NCI-H2029 (cell line): ENCODE measurements around the gene SPRED3.

Experiments
- DNase-seq: peaks from one replicate; lab custom pipeline; 2025; lab: John Stamatoyannopoulos, UW

SPRED3 gene

DNA sequence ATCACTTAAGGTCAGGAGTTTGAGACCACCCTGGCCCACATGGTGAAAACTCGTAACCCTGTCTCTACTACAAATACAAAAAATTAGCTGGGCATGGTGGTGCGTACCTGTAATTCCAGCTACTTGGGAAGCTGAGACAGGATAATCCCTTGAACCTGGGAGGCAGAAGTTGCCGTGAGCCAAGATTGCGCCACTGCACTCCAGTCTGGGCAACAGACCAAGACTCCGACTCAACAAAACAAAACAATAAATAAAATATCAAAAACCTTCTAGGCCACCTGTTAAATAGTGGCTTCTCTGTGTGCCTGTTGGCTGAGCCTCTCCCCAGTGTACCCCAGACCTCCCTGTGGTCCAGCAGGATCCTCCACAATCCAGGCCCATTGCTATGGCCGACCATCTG, 17.4 kb upstream of the SPRED3 start:
- DNase-seq, result no peak

DNA sequence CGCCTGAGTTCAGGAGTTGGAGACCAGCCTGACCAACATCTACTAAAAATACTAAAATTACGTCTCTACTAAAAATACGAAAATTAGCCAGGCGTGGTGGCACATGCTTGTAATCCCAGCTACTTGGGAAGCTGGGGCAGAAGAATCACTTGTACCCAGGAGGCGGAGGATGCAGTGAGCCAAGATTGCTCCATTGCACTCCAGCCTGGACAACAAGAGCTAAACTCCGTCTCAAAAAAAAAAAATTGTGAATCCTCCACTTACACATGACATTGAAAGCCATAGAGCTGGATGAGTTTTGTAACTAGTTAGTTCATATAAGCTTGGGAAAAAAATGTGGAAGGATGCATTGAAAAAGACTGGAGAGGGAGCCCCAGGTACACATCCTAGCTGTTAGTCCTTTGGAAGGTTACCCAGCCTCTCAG, 14.6 kb upstream of the SPRED3 start:
- no peak for DNase-seq

DNA sequence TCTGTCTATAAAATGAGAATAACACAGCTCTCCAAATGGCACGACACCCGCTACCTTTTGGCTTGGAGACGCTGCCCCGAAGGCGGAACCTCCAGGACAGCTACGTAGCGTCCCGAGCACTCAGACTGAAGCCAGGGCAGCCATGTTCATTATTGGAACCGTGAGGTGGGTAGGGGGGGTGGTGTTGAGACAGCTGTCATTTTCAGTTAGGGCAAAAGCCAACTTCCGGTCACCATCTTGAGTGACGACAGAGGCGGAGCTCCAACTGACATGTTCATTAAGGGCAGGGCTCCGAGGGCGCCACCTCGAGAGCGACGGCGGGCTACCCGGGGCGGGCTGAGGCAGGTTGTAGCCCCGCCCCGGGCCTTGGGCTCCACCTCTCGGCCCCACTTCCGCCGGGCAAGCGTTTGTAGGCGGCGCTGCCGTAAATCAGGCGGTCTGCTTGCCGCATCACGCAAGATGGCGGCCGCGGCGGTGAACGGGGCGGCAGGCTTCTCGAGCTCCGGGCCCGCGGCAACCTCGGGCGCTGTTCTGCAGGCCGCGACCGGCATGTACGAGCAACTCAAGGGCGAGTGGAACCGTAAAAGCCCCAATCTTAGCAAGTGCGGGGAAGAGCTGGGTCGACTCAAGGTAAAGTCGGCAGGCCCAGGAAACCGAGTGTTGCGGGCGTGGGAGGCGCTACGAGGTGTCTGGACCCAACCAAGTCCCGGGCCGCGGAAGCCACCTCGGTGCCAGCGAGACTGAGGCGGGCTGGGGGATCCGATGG, 14.0 kb upstream of the SPRED3 start, which contains the start of gene PSMD8:
TSS of gene PSMD8 (plus strand) at position 240 of the 766 bp plus-strand sequence. CDS start at position 271, 31 bp downstream.
- DNase-seq, result peak; percentile 99

DNA sequence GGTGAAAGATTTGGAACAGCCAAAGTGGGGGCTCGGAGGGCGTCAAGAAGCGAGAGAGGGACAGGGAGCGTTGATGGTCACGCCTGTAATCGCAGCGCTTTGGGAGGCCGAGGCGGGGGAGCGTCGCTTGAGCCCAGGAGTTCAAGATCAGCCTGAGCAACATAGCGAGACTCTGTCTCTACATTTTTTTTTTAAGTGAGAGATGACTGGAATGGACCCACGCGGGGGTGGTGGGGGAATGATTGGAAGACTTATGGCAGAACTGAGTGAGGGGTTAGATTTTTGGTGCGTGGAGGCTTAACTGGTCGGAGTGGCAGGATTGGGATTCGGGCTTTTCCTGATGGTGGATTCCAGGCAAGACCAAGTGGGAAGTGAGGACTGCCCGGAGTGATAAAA, 13.4 kb upstream of the SPRED3 start:
- DNase-seq, result no peak

DNA sequence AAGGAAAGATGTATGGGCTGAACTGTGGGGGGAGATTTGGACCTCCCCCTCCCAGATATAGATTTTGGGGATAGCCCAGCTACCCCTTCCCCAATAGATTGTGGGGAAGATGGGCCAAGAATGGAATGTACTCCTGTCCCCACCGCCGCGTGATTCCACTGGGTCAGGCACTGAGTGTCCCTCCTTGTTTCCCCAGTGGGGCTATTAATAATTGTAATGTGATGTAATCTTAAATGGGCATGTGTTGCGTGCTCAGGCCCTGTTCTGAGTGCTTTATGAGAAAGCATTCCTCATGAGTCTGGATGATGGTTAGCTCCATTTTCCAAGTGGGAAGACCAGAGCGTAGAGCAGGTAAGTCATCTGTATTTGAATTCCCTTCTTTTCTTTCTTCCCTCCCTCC, 12.7 kb upstream of the SPRED3 start:
- no peak for DNase-seq

DNA sequence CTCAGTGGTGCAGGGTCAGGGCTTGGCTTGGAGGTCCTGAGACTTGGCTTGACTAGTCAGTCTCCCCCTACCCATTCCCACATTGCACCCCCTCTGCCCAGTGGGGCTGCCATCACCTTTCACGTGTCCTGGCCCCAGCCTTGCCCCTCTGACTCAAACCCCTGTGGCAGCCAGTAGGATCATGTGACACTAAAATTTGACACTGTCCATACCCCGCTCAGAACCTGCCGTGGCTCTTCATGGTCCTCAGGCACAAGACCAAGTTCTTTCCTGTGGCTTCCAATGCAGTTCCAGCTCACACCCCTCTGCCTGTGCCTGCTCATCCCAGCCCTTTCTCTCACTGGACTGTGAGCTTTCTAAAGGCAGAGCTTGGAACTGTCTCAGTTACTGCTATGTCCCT, 11.9 kb upstream of the SPRED3 start:
- DNase-seq, result no peak

DNA sequence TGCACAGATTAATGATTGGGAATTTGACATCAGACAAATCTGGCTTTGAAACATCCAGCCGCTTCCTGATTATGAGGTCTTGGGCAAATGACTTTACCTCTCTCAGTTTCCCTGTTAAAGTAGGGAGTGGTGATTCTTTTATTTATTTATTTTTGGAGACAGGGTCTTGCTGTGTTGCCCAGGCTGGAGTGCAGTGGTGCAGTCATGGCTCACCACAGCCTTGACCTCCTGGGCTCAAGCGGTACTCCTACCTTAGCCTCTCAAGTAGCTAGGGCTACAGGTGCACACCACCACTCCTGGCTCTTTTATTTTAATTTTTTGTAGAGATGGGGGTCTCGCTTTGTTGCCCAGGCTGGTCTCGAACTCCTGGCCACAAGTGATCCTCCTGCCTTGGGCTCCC, 11.4 kb upstream of the SPRED3 start:
- no peak for DNase-seq

DNA sequence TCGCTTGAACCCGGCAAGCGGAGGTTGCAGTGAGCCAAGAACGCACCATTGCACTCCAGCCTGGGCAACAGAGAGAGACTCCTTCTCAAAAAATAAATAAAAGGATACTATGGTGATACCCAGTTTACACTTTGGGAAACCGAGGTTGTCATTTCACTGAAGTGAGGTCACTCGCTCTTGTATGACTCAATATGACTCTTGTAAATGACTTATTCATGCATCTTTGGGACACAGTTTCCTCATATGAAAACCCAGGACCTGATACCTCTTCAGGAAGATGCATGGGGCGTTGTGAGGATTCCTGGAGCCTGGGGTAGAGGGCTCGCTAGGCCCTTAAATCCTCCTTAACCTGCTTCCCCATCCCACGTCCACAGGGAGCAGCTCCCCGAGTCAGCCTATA, 9.6 kb upstream of the SPRED3 start:
- DNase-seq, result no peak

DNA sequence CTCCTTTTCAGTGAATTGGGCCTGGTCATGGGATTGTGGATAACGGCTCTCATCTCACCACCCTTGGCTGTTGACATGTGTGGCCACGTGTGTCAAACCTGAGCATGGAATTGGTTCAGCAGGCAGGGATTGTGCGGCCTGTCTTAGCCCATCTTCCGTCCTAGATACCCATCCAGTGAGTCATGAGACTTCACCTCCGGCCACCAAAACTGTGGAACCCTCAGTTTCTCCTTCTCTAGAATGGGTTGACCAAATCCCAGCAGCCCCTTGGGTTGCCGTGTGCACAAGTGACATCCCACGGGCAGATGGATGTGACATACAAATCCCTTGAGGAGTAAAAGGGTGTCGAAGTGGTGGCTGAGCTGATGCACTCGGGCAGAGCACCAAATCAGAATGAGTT, 7.4 kb upstream of the SPRED3 start:
- no peak for DNase-seq

DNA sequence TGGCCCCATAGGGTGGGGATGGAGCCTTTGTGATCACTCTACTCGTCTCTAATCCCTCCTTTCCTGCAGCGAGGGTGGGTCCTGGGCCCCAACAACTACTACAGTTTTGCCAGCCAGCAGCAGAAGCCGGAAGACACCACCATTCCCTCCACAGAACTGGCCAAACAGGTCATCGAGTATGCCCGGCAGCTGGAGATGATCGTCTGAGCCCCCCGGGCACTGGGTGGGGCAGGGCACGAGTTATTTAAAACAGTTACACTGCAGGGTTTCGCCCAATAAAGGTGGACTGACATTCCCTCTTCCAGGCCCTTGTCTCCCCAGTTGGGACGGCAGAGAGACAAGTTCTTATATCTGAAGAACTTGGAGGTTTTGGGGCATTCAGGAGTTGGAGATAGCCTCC, 5.3 kb upstream of the SPRED3 start:
- DNase-seq, result no peak

DNA sequence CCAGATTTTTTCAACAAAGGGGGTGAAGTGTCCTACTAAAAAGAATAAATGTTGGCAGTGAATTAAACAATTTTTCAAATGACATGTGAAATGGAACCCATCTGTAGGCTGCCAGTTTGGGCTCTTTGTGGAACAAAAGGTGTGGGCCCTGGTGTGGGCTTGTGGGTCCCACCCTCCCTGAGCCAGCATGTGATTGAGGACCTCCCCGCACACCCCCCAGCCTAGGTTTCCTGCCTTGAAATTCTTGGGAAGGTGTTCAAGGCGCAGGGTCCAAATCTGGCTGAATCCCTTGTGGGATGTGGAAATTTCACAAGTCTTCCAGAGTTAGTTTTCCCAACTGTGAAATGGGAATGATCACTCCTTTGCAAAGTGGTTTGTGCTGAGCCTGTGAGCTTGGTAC, 4.8 kb upstream of the SPRED3 start:
- no peak for DNase-seq

DNA sequence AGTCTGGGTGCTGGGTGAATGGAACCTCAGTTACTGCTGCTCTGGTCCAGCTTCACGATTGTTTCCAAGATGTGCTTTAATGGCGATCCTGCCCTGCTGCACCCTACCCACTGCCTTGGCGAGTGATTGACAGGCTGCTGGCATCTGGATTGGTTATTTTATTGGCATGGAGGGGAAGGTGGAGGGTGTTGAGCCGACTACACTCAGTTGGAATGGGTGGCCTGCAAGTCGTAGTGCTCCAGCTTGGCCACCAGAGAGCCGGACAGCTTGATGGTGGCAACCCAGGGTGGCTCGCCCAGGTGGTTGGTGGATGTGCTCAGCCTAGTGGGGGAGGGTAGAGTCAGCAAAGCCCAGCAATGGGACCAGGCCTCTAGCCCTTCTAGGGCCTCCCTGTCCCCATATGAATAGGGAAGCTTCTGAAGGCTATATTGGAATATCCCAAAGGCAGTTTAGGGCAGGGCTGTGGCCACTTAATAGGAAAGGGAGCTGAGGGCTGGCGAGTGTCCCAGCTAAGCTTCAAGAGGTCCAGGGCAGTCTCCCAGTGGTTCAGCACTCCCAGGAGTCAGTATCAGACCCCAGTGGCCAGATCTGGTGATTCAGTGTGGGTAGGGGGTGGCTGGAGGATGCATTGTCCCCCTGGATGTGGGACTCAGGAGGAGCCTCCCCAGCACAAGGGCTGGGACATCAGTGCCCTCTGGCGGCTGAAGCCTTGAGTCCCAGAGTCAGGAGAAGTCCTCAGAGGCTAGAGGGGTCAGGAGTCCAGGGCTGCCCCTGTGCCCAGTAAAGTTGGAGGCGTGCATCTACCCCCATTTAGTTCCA, 4.1 kb upstream of the SPRED3 start:
- no peak for DNase-seq

DNA sequence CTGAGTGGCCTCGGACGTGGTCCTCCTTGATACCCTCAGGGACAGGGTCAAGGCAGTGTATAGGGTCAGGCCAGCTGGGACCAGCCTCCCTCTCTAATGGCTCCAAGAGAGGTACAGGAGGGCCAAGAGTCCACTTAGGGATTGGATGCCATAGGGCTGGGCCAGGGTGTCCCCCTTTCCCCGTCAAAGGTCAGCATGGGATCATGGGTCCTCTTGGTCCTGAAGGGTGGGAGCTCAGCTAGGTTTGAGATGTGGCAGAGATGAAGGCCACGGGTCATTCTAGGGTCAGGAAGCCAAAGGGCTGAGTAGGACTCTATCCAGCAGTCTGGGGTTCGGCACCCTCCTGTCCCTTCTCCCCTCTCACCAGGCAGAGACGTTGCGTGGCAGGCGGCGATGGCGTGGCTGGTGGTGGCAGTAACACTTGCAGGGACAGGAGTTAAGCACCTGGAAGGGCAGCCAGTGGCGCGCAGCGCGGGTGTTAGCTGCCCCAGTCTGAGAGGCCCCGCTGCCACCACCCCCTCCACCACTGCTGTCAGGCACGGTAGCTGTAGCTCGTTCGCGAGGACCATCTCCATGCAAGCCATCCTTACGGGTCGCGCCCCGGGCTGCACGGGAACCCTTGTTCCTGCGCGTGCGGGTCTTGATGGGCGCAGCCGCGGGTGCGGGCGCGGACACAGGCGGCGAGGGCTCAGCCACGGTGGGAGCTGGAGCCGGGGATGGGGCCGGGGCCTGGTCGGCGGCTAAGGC, 3.3 kb upstream of the SPRED3 start:
- no peak for DNase-seq

DNA sequence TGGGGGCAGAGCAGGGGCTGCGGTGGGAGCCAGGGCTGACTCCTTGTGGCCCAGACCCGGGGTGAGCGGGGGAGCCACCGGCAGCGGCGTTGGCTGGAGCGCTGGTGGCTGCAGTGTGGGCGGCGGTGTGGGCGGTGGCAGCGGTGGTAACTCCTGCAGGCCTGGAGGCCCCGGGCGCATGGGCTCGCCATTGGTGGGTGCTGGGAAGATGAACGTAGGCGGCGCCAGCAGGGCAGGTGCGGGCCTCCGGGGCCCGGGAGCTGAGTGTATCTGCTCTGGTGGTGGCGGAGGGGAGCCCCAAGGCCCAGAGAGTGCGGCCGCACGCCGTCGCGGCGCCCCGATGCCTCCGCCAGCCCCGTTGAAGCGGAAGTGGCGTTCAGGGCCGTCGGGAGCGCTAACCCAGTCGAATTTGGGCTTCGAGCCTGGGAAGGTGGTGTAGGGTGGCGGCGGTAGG, 2.7 kb upstream of the SPRED3 start:
- no peak for DNase-seq

DNA sequence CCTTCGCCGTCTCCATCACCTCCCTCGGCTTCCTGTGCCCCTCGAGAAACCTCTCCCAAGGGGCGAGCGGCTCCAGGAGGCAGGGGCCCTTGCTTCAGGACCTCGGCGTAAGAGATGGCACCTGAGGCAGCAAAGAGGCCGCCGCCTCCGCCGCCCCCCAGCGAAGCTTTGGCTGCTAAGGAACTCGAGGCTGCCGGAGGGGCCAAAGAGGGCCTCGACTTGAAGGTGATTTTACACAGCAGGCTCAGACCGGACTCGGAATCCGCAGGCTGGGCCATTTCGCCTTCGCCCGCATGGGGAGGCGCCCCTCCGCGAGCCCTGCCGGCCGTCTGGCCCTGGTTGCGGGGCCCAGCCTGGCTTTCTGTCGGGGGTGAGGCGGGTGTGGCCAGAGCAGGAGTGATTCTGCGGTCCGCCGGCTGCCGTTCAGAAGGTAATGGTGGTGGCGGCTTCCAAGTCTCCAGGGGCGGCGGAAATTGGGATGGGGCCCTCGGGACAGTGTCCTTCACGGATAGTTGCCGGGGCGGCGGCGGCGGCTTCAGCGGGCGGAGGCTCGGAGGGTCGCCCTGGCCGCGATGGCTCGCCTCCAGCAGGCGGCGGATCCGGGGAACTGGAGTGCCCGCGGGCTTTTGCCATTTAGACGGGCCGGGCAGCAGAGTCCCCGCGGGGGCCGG, 2.1 kb upstream of the SPRED3 start:
- no peak for DNase-seq

DNA sequence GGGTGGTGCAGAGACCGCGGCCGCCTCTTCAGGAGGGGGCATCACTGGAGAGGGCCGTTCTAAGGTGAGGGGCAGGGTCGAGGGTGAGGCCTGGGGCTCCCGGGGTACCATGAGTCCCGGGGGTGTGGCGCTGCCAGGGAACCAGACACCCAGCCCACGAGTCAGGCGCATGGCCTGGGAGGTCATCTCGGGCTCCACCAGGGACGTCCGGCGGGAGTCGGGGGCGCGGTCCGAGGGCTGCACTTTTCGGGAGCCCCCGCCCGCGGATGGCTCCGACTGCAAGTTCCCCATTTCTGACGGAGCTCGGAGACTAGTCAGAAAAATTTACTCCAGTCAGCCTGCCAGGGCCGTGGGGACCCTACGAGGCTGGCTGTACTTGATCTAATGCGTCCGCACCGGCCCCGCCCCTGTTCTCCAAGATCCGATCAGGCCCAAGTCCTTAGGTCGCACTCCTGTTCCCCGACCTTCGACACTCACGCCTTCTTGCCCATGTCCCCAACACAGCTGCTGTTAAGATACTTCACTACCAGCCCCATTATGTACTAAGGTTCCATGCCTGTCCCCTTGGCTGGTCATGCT, 1.4 kb upstream of the SPRED3 start:
- no peak for DNase-seq

DNA sequence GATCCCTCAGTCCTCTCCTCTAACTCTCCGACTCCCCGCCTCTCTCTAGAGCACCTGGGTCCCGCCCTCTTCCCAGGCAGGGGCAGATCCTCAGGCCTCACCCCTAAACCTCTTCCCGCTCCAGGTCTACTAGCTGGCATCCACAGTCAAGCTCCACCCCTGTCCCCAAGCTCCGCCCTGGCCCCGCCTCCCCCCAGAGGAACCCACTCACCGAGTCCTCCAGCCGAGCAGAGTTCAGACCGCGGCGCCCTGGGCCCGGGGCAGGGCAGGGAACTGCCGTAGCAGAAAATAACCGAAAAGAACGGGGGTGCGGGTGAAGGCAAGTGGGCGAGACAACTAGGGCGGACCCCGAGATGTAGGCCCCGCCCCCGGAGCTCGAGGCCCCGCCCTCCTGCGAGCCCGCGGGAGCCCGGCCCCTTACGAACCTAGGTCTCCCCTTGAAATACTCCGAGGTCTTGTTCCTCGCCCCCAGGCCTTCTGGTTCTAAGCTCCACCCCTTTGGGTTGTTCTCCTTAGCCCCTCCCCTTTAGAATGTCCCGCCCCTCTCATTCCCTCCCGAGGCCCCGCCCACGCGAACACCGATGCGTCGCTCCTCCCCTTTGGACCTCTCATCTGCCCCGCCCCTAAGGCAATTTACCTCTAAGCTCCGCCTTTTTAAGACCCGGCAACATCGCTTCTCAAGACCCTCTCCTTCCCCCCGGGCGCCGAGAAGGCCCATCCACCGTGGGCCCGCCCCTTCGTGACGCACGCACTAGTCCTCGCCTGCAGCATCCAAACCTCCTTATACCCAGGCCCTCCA, 748 bp upstream of the SPRED3 start, which contains the start of gene GGN:
TSS of gene GGN (minus strand) at position 485 of the 799 bp plus-strand sequence. CDS start 773 bp downstream, outside the sequence.
- DNase-seq, result peak; percentile 67

DNA sequence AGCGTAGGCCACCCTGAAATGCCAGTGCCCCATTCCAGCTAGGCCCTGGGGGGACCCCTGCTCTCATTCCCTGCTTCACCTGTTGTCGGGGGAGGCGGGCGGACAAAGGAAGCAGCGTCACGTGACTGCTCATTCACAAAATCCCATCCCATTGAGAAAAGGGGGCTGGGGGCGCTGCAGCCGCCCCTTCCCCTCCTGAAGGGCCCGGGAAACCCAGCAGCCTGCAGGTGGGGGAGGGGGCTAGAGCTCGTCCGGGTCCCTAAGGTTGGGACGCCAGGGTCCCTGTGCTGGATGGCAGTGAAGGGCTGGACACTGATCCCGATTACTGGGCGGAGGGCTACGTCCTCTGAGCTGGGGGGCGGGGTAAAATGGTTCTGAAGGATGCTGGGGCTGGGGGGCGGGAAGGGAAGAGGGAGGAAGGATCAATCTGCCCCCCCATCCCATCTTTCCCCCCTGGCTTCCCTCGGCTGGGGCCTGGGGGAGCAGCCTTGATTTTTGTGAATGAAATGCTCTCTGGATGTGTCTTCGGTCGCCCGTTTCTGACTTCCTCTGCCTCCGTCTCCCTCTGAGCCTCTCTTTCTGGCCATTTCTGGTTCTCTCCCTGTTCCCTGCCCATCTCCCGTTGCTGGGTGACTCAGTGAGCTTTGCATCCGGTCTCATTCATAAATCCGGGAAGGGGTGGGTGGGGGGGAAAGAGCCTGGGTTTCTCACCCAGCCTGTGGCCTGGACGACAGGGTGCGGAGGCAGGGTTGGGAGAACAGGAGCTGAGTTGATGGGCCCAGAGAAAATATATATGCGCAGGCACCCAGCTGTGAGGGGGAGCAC, 816 bp downstream of the SPRED3 start:
- DNase-seq, result peak; percentile 13
